ENCODE measurements around the gene TRPM3.

Gene TRPM3

DNA sequence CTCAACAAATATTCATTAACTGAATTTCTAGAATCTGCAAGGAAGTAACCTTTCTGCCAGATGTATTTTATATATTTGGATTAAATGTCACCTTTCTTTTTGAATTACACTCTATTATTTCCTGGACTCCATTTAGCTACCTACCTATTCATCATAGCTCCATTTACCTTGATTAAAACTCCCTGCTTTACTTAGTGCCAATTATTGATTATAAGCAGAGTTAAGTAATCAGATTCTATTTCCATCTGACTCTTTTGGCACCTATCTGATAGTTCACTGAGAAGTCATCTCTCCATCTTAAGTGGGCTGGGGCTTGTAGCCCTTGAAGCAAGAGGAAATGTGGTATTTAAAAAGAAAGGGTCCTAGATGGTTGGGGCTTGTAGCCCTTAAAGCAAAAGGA is 88.6 kb downstream of the TRPM3 start:
- Histone ChIP-seq H3K36me3 (ENCODE audit: control insufficient read depth, insufficient read depth, low read length) (no peaks in the 10 kb centered on the region), H3K4me3 (ENCODE audit: low read length) (no peak overlapping the region), H3K9ac (ENCODE audit: low read length) (no peak overlapping the region), H3K4me1 (ENCODE audit: control insufficient read depth, insufficient read depth, low read length) (no peaks in the 10 kb centered on the region), H3K27me3 (ENCODE audit: control insufficient read depth, insufficient read depth, low read length) (no peaks in the 10 kb centered on the region), H3K27ac (ENCODE audit: low read depth, low read length) (no peak overlapping the region)

DNA sequence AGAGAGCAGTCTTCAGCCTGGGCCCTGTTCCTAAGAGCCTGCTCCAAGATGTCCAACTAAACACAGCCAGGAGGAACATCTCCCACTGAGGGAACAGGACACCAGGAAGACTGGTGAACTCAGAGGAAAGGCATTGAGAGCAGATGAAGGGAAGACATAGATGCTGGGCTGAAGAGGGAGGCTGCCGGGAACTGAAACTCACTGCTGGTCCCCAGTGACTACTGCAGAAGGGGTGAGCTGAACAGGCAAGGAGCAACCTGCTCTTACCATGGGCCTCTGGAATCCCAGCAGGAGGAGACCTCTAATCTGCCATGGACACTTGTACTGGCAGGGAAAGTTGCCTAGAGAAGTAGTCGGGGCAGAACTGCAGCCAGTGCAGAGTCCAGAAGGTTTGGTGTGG is 95.7 kb downstream of the TRPM3 start:
- Histone ChIP-seq H3K27me3 (ENCODE audit: control insufficient read depth, insufficient read depth, low read length) (no peaks in the 10 kb centered on the region), H3K4me1 (ENCODE audit: control insufficient read depth, insufficient read depth, low read length) (no peaks in the 10 kb centered on the region), H3K36me3 (ENCODE audit: control insufficient read depth, insufficient read depth, low read length) (no peaks in the 10 kb centered on the region), H3K9ac (ENCODE audit: low read length) (no peak overlapping the region), H3K4me3 (ENCODE audit: low read length) (no peak overlapping the region), H3K27ac (ENCODE audit: low read depth, low read length) (no peak overlapping the region)

DNA sequence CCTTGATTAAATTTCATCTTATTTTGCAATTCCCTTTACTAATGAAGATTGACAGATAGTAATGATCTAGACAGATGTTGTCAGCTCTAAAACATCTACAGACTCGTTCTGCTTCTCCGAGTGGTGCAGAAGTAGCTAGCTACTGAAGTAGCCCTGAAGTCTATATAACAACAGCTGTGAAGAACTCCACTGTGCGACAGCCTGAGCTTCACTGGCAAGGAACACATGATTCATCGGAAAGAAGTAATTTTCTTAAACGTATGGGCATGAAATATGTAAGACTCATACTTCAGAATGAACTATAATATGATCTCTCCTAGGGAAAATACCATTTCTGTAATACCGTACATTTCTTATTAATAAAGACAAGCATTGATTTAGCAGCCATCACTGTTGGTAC is 96.2 kb downstream of the TRPM3 start:
- H3K27me3 ChIP-seq (ENCODE audit: control insufficient read depth, insufficient read depth, low read length), result no peaks in the 10 kb centered on the region
- H3K36me3 ChIP-seq (ENCODE audit: control insufficient read depth, insufficient read depth, low read length), result no peaks in the 10 kb centered on the region
- no peak overlapping the region for H3K4me3 ChIP-seq (ENCODE audit: low read length)
- H3K9ac ChIP-seq (ENCODE audit: low read length), result no peak overlapping the region
- H3K27ac ChIP-seq (ENCODE audit: low read depth, low read length), result no peak overlapping the region
- no peaks in the 10 kb centered on the region for H3K4me1 ChIP-seq (ENCODE audit: control insufficient read depth, insufficient read depth, low read length)

DNA sequence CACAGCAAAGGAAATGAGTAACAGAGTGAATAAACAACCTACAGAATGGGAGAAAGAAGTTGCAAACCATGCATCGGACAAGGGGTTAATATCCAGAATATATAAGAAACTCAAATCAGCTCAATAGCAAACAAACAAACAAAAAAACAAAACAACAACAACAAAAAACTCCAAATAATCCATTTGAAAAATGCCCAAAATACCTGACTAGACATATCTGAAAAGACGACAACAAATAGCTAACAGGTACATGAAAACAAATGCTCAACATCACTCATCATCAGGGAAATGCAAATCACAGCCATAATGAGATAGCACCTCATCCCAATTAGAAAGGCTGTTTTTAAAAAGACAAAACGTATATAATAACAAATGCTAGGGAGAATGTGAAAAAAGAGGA is 111.2 kb downstream of the TRPM3 start:
- no peaks in the 10 kb centered on the region for H3K4me1 ChIP-seq (ENCODE audit: control insufficient read depth, insufficient read depth, low read length)
- H3K4me3 ChIP-seq (ENCODE audit: low read length), result no peak overlapping the region
- no peaks in the 10 kb centered on the region for H3K36me3 ChIP-seq (ENCODE audit: control insufficient read depth, insufficient read depth, low read length)
- no peaks in the 10 kb centered on the region for H3K27me3 ChIP-seq (ENCODE audit: control insufficient read depth, insufficient read depth, low read length)
- H3K9ac ChIP-seq (ENCODE audit: low read length), result no peak overlapping the region
- no peak overlapping the region for H3K27ac ChIP-seq (ENCODE audit: low read depth, low read length)

DNA sequence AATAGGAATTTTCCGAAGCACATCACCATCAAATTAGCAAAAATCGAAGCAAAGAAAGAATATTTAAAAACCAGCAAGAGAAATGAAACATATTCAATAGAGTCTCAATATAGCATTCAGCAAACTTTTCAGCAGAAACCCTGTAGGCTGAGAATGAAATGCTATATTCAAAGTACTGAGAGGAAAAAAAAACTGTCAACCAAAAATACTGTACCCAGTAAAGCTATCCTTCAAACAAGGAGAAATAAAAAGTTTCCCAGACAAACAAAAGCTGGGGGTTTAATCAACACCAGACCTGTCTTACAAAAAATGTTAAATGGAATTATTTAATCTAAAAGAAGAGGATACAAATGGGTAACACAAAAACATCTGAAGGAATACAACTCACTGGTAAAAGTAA is 116.0 kb downstream of the TRPM3 start:
- Histone ChIP-seq H3K9ac (ENCODE audit: low read length) (no peak overlapping the region), H3K4me3 (ENCODE audit: low read length) (no peak overlapping the region), H3K4me1 (ENCODE audit: control insufficient read depth, insufficient read depth, low read length) (no peaks in the 10 kb centered on the region), H3K27me3 (ENCODE audit: control insufficient read depth, insufficient read depth, low read length) (no peaks in the 10 kb centered on the region), H3K27ac (ENCODE audit: low read depth, low read length) (no peak overlapping the region), H3K36me3 (ENCODE audit: control insufficient read depth, insufficient read depth, low read length) (no peaks in the 10 kb centered on the region)

DNA sequence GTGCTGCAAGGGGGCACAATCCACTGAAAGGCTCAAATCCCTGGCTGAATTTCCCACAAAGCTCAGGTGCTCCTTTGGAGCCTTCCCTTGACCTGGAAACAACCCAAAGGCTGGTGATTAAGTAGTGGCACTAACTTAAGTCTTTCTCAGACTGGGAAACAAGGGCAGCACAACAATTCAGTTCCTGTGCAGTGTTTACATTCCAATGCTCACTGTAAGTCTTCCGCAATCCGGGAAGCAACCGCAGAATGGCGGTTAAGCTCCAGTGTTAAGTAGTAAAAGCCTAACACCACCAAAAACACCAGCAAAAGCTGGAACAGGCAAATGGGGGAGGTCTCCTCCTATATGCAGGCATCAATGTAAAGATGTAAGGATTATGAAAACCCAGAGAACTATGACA is 117.2 kb downstream of the TRPM3 start:
- Histone ChIP-seq H3K27me3 (ENCODE audit: control insufficient read depth, insufficient read depth, low read length) (no peaks in the 10 kb centered on the region), H3K36me3 (ENCODE audit: control insufficient read depth, insufficient read depth, low read length) (no peaks in the 10 kb centered on the region), H3K4me3 (ENCODE audit: low read length) (no peak overlapping the region), H3K9ac (ENCODE audit: low read length) (no peak overlapping the region), H3K27ac (ENCODE audit: low read depth, low read length) (no peak overlapping the region), H3K4me1 (ENCODE audit: control insufficient read depth, insufficient read depth, low read length) (no peaks in the 10 kb centered on the region)

DNA sequence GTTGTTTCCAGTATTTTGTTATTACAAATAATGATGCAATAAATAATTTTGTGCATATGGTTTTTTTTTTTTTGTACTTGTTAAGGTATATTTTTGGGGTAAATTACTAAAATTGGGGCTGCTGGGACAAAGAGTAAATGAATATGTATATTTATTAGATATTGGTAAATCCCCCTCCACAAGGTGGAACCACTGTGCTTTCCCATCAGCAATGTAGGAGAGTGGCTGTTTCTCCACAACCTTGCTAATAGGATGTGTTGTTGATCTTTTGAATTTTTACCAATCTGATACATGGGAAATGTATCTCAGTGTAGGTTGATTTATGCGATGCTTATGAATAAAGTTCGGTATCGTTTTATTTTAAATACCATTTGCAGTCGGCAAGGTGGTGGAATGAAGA is 118.1 kb downstream of the TRPM3 start:
- Histone ChIP-seq H3K4me3 (ENCODE audit: low read length) (no peak overlapping the region), H3K27ac (ENCODE audit: low read depth, low read length) (no peak overlapping the region), H3K4me1 (ENCODE audit: control insufficient read depth, insufficient read depth, low read length) (no peaks in the 10 kb centered on the region), H3K27me3 (ENCODE audit: control insufficient read depth, insufficient read depth, low read length) (no peaks in the 10 kb centered on the region), H3K9ac (ENCODE audit: low read length) (no peak overlapping the region), H3K36me3 (ENCODE audit: control insufficient read depth, insufficient read depth, low read length) (no peaks in the 10 kb centered on the region)

DNA sequence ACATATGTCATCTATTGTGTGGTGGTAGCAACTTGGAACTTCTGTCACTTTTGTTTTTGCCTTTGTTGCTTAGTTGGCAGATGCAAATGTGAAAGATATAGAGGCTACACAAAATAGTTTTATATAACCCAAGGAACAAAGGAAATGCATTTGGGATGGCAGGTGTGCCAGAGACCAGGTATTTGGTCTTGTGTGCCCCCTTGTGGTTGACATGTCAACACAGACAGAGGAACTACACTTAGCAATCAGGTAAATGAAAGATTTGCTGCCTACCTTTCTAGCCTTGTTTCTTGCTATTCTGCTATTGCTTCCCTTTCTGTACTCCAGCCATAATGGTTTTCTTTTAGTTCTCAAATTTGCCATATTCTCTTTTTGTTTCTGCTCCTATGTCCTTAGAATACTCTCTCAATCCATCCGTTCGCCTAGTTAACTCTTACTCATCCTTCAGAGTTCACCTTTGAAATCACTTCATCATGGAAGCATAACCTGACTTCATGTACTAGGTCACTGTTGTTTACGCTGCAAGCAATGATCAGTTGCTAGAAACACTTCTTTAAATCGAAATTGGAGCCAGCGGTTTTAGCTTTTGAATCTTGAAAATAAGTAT is 119.5 kb downstream of the TRPM3 start:
- no peaks in the 10 kb centered on the region for H3K27me3 ChIP-seq (ENCODE audit: control insufficient read depth, insufficient read depth, low read length)
- no peak overlapping the region for H3K9ac ChIP-seq (ENCODE audit: low read length)
- no peak overlapping the region for H3K4me3 ChIP-seq (ENCODE audit: low read length)
- no peak overlapping the region for H3K27ac ChIP-seq (ENCODE audit: low read depth, low read length)
- no peaks in the 10 kb centered on the region for H3K36me3 ChIP-seq (ENCODE audit: control insufficient read depth, insufficient read depth, low read length)
- H3K4me1 ChIP-seq (ENCODE audit: control insufficient read depth, insufficient read depth, low read length), result no peaks in the 10 kb centered on the region

DNA sequence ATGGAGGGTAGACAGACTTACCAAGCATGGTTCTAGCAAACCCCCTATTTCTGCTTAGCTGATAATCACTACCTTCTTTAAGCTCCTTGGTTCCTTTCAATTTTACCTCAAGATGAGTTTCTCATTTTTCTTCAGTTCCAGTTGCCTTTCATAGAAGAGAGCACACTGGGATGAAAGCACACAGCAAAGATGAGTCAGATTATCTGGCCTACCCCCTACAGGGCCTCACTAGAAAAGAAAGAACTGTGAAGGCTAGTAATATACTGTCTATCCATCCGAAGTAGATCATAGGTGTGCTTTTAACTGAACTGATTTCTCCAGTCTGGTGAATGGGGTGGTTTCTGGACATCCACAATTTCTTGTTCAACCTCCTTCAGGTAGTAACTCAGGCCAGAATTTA is 122.5 kb downstream of the TRPM3 start:
- Histone ChIP-seq H3K4me3 (ENCODE audit: low read length) (no peak overlapping the region), H3K9ac (ENCODE audit: low read length) (no peak overlapping the region)

DNA sequence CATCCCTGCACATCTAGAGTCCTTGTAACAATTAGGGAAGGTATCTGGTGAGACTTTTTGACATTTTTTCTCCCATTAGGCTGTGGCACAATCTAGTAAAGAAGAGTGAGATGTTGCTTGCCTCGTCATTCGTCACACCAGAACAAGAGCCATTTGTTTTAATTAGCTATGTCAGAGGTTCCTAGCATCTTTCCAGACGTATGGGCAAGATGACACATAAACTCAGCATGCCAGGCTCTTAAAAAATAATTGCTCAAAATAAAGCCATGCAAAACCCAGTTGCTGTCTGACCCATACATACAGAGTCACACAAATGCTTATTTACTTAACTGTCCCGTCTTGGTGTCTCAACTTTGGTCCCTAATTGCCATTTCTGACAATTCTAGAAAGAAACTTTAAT is 125.9 kb downstream of the TRPM3 start:
- H3K27ac ChIP-seq (ENCODE audit: low read depth, low read length), result no peak overlapping the region
- no peak overlapping the region for H3K4me3 ChIP-seq (ENCODE audit: low read length)
- H3K36me3 ChIP-seq (ENCODE audit: control insufficient read depth, insufficient read depth, low read length), result no peaks in the 10 kb centered on the region
- no peaks in the 10 kb centered on the region for H3K27me3 ChIP-seq (ENCODE audit: control insufficient read depth, insufficient read depth, low read length)
- H3K4me1 ChIP-seq (ENCODE audit: control insufficient read depth, insufficient read depth, low read length), result no peaks in the 10 kb centered on the region
- H3K9ac ChIP-seq (ENCODE audit: low read length), result no peak overlapping the region

More for the DNA sequence above, 122.5 kb downstream of the TRPM3 start:
- H3K27ac ChIP-seq (ENCODE audit: low read depth, low read length), result no peak overlapping the region
- H3K4me1 ChIP-seq (ENCODE audit: control insufficient read depth, insufficient read depth, low read length), result no peaks in the 10 kb centered on the region
- H3K27me3 ChIP-seq (ENCODE audit: control insufficient read depth, insufficient read depth, low read length), result no peaks in the 10 kb centered on the region
- H3K36me3 ChIP-seq (ENCODE audit: control insufficient read depth, insufficient read depth, low read length), result no peaks in the 10 kb centered on the region

DNA sequence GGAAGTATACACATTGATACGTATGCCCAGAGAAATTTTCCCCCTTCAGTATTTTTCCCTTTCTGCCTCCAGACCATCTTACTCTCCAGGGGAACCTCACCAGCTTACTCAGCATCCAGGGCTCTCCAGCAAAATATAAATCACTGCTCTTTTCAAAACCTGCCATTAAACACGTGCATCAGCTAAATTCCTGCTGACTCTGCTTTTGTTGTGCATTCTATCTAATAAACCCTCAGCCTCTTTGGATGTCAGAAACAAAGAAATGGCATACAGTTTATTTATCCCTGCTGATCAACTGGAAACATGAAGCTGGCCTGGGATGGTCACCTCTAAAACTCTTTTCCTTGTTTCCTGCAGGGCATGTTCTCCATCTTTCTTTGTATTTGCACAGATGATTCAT is 126.8 kb downstream of the TRPM3 start:
- Histone ChIP-seq H3K4me1 (ENCODE audit: control insufficient read depth, insufficient read depth, low read length) (no peaks in the 10 kb centered on the region), H3K27me3 (ENCODE audit: control insufficient read depth, insufficient read depth, low read length) (no peaks in the 10 kb centered on the region), H3K27ac (ENCODE audit: low read depth, low read length) (no peak overlapping the region), H3K4me3 (ENCODE audit: low read length) (no peak overlapping the region), H3K36me3 (ENCODE audit: control insufficient read depth, insufficient read depth, low read length) (no peaks in the 10 kb centered on the region), H3K9ac (ENCODE audit: low read length) (no peak overlapping the region)

DNA sequence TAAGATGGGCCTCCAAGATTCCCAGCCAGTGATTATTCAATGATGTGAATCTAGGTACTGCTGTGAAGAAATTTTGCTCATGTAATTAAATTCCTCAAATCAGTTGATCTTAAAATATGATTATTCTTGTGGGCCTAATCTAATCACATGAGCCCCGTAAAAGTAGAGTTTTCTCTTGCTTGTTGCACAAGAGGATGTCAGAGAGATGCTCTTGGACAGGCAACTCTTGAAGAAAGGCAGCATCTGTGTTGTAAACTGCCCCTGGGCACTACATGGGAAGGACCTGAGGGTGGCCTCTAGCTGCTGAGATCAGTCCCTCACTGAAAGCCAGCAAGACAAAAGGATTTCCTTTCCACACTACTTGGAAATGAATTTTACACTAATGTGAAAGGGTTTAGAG is 132.9 kb downstream of the TRPM3 start:
- H3K27ac ChIP-seq (ENCODE audit: low read depth, low read length), result no peak overlapping the region
- H3K9ac ChIP-seq (ENCODE audit: low read length), result no peak overlapping the region
- H3K4me1 ChIP-seq (ENCODE audit: control insufficient read depth, insufficient read depth, low read length), result no peaks in the 10 kb centered on the region
- H3K4me3 ChIP-seq (ENCODE audit: low read length), result no peak overlapping the region
- no peaks in the 10 kb centered on the region for H3K36me3 ChIP-seq (ENCODE audit: control insufficient read depth, insufficient read depth, low read length)
- H3K27me3 ChIP-seq (ENCODE audit: control insufficient read depth, insufficient read depth, low read length), result no peaks in the 10 kb centered on the region

DNA sequence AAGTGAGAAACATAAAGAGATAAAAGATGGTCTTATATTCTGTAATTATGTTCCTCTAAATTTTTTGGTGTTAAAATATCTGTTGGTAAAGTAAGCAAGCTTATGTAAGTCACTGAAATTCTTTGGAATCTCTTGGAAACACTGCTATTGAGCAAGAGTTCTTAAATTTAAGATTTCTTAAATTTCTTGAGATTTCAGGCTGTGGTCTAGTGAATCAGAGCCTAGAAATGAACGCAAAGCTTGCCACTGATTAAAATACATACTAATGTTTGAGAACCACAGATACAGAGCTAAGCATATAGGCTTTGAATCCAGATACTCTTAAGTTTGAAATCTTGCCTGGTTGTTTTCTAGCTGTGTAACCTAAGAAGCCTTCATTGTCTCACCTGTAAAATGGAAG is 133.4 kb downstream of the TRPM3 start:
- H3K4me1 ChIP-seq (ENCODE audit: control insufficient read depth, insufficient read depth, low read length), result no peaks in the 10 kb centered on the region
- no peak overlapping the region for H3K4me3 ChIP-seq (ENCODE audit: low read length)
- no peak overlapping the region for H3K27ac ChIP-seq (ENCODE audit: low read depth, low read length)
- no peaks in the 10 kb centered on the region for H3K27me3 ChIP-seq (ENCODE audit: control insufficient read depth, insufficient read depth, low read length)
- H3K36me3 ChIP-seq (ENCODE audit: control insufficient read depth, insufficient read depth, low read length), result no peaks in the 10 kb centered on the region
- no peak overlapping the region for H3K9ac ChIP-seq (ENCODE audit: low read length)

Data from rectal smooth muscle tissue (tissue), 1 donor.